Activated CD8-positive, alpha-beta memory T cell treated with anti-CD3 and anti-CD28 coated beads, Interleukin-2, amount 50 U/mL, for 1 hour (primary cell): ENCODE measurements around the gene SLC39A10.
"Not testable (repeated sequence)": the region's sequence is repeated elsewhere in the genome, so short reads cannot be mapped to it uniquely, and the experiment has no call there.

Experiments used
- DNase-seq: peaks from one replicate; pipeline ENCODE4 v3.0.0-alpha.2; 2020; ENCODE audit errors: extremely low read depth

Gene SLC39A10

GRCh38 chr2:195646424-195646823, 10.6 kb upstream of the SLC39A10 start:
- no peak for DNase-seq

GRCh38 chr2:195647302-195647701, 9.7 kb upstream of the SLC39A10 start:
- no peak for DNase-seq

GRCh38 chr2:195648370-195648769, 8.7 kb upstream of the SLC39A10 start:
- DNase-seq, result not testable (repeated sequence)

DNA sequence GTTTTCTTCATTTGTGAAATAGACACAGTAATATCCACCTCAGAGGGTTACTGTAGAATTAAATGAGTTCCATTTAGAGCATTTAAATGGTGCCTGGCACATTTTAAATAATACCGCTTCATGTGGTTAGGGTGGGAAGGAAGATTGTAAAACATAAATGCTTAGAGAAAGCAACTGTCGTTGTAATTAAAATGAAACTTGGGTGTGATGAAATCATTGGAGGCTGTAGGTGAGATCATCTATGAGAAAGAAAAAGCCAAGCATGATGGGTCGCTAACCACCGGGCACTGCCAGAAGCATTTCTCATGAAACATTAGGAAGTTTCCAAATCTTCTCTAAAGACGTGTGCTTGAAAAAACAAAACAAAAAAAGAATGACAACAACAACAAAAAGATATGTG, 8.2 kb upstream of the SLC39A10 start:
- no peak for DNase-seq

DNA sequence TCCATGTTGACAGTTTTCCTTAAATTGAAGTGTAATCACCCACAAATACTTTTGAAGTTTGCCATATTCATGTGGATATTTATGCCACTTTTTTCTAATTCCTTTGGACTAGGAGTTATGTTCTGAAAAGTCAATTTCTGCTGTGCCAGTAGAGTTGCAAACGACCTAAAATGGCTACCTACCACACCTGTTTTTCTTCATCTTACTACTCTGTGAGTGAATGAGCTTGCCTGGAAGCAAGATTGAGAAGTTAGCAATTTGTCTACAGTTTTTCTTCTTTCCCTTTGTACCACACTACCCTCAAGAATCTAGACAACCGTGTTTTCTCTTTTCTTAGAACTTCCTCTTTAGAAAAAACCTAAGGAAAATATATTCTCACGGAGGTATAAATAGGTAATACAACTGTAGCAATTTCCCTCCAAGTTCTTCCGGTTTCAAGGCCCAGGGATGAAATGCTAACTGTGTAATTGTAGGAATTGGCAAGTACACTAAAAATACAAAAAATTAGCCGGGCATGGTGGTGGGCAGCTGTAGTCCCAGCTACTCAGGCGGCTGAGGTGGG, 7.3 kb upstream of the SLC39A10 start:
- DNase-seq, result no peak

DNA sequence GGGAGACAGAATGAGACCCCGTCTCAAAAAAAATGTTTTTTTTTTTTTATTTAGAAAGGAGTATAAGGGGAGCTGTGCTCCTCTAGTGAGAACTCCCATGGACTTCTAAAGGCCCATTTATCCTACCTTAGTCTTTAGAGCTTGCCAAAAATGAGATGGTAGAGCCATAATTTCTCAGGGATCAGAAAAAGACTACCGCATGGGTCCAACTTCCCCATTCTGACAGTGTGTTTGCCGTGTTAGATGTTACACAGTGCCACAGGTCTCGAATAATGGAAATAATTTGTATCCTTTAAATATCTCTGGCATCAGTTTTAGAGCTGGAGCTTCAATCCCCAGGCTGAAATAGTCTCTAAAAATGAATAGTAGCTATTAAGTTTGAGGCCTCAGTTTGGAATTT, 6.0 kb upstream of the SLC39A10 start:
- no peak for DNase-seq

GRCh38 chr2:195652911-195653310, 4.1 kb upstream of the SLC39A10 start:
- DNase-seq, result no peak

- no peak for DNase-seq
Measured at GRCh38 chr2:195656161-195656858, 716 bp upstream of the SLC39A10 start.

GRCh38 chr2:195657634-195658540, 861 bp downstream of the SLC39A10 start:
- no peak for DNase-seq

DNA sequence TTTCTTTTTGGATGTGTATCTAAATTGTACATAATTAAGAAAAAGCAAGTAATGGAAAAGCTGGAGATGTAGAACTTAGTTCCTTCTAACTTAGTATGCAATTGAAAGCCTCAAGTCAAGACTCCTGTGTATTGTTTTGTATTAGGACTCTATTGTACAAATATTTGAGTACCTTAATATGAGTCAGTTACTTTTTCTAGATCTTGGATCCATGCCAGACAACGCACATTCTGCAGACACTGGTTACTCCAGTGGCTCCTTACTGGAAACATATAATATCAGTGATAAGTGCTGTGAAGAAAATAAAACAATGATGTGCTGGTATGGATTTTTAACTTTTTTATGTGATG, 1.5 kb downstream of the SLC39A10 start:
- no peak for DNase-seq

- DNase-seq, result no peak
Measured at GRCh38 chr2:195659114-195659513, 2.1 kb downstream of the SLC39A10 start.

DNA sequence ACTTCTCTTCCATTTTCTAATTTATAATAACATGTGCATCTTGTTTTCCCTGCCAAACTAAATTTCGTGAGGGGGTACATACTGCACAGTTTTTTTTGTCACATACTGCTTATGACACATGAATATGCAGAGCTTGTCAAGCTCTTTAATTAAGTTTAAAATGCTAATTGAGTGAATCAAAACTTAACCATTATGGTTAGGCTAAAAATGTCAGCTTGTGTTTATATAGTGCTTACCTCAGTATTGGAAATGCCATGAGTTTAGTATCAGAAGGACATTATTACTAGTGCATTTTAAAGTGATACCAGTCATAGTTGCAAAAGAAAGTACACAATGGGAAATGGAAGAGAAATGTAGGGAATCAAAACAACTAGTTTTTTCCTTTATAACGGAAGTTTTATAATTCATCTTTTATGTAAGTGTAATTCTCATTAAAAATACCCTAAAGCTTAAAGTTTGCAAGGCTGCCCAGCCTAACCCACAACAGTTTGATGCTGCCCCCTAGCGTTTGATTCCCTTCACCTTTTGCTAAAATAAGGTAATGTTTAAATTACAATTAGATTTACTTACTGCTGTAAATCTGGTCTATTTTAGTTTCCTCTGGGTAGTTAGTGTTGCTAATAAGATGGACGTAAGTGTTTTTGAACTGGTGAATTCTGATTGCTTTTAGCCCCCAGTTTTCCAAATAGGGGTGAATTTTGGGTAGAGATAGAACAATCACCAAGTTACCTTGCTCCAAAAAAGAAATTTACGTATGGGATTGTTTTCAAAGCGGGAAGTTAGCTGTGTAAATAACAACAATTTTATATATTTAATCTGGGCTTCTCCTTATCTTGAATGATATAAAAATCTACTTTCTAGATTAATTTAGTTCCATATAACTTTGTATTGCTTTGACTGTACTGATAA, 3.2 kb downstream of the SLC39A10 start:
- DNase-seq, result peak; percentile 68

- no peak for DNase-seq
Measured at GRCh38 chr2:195662138-195662537, 5.1 kb downstream of the SLC39A10 start.

DNA sequence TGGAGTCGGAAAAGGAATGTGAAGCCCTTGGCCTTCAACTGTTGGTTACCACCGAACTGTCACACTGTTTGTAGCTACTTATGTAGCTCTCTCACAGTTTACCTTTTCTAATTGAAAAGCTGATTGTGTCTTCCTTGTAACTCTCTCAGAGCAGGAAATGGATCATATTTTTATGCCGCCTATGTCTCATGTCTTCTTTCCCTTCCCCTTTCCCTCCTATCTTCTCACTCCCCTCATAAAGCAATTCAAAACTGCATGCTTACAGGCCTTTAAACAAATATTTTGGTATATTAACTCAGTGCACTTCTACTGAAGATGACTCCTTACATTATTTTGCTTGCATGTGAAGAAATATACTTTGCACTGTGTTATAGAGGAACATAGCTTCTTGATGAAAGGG, 6.0 kb downstream of the SLC39A10 start:
- DNase-seq, result no peak

DNA sequence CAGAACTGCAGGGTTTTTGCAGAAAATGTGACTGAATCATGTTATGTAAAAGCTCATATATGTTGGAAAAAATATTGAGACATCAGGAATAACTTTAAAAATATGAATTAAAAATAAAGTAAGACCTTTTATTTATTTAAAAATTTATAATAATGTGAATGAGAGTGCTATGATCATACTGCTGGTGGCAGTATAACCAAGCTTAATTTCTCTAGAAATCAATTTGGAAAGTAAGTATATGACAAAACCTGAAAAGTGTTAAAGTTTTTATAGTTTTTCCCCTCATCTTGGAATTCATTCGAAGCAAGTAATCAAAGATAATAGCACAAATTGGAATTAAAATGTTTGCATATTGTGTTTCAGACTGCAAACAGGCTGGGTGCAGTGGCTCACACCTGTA, 7.5 kb downstream of the SLC39A10 start:
- no peak for DNase-seq

- not testable (repeated sequence) for DNase-seq
Measured at GRCh38 chr2:195665153-195665552, 8.1 kb downstream of the SLC39A10 start.

GRCh38 chr2:195666113-195666712, 9.2 kb downstream of the SLC39A10 start:
- no peak for DNase-seq

DNA sequence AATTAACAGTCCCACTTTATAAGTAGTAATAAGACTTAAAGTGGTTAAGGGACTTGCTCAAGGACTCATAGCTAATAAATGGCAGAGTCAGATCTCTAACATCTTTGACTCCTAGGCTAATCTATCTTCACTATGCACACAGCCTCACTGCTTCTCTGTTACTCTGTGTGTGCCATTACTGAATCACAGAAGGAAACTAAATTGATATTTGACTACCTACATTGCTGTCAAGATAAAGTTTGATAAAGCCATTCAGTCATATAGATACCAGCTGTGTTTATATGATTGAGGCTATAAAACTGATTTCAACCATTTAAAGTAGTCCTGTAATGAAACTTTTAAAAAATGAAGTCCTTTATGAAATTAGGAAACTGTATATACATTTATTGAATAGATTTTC, 10.9 kb downstream of the SLC39A10 start:
- DNase-seq, result no peak

- DNase-seq, result no peak
Measured at GRCh38 chr2:195670191-195670590, 13.2 kb downstream of the SLC39A10 start.

- DNase-seq, result no peak
Measured at GRCh38 chr2:195671563-195671962, 14.5 kb downstream of the SLC39A10 start.

DNA sequence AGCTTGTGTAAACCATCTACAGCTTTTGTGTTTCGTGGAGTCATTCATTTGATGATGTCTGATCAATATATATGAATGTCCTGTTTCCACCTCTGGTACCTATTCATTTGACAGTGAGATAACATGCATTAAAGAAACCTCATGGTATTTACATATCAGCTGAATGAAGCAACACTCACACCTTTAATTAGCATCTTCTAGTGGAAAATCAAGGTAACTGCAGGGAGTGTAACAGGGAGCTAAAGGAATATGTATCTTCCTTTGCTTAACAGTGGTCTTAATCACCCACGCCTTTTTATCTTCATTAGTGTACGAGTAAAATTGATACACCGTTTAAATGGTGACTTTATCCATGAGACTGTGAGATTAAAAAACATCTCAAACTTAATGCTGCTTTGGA, 15.6 kb downstream of the SLC39A10 start:
- DNase-seq, result no peak
